HT-29 (cell line): ENCODE measurements around the gene PRKCB. TPM values are rescaled to one million over a fixed set of nuclear protein-coding genes. Genes with fewer than 3 reads are reported as not detected.

Experiments
- DNase-seq: peaks from one replicate; pipeline ENCODE4 v3.0.0-alpha.2; 2015; ENCODE audit warnings: low spot score
- total RNA-seq: library from RNA; depleted of rRNA; stranded (reverse); fragments of >200 nt; shearing (Covaris generic); gene quantifications from 2 replicates; pipeline ENCODE4 v1.2.3, GENCODE V29; 2014; rRNA removed

PRKCB gene
- not detected in 2 replicates for total RNA-seq

GRCh38 chr16:23835390-23836077, at the start of gene PRKCB:
Gene PRKCB (plus strand): TSS chr16:23835983.
- no peak for DNase-seq

GRCh38 chr16:23786964-23787561, 48.7 kb upstream of the PRKCB start:
- no peak for DNase-seq

GRCh38 chr16:23788685-23789084, 47.1 kb upstream of the PRKCB start:
- DNase-seq, result no peak

GRCh38 chr16:23795378-23795777, 40.4 kb upstream of the PRKCB start:
- DNase-seq, result no peak

GRCh38 chr16:23796941-23797340, 38.8 kb upstream of the PRKCB start:
- DNase-seq, result no peak

GRCh38 chr16:23801378-23801777, 34.4 kb upstream of the PRKCB start:
- DNase-seq, result peak; percentile 72

GRCh38 chr16:23802776-23803175, 33.0 kb upstream of the PRKCB start:
- DNase-seq, result peak; percentile 9

- DNase-seq, result peak; percentile 54
Observed at GRCh38 chr16:23803591-23804123, 32.1 kb upstream of the PRKCB start.

GRCh38 chr16:23807028-23807427, 28.8 kb upstream of the PRKCB start:
- no peak for DNase-seq

- DNase-seq, result no peak
Observed at GRCh38 chr16:23821467-23821866, 14.3 kb upstream of the PRKCB start.

- DNase-seq, result no peak
Observed at GRCh38 chr16:23821875-23822688, 13.7 kb upstream of the PRKCB start.

- DNase-seq, result no peak
Observed at GRCh38 chr16:23823475-23824384, 12.1 kb upstream of the PRKCB start.

- DNase-seq, result no peak
Observed at GRCh38 chr16:23824909-23825308, 10.9 kb upstream of the PRKCB start.

- no peak for DNase-seq
Observed at GRCh38 chr16:23826528-23827045, 9.2 kb upstream of the PRKCB start.

- no peak for DNase-seq
Observed at GRCh38 chr16:23827057-23827456, 8.7 kb upstream of the PRKCB start.

GRCh38 chr16:23829454-23829853, 6.3 kb upstream of the PRKCB start:
- no peak for DNase-seq

- DNase-seq, result no peak
Observed at GRCh38 chr16:23830276-23830675, 5.5 kb upstream of the PRKCB start.

GRCh38 chr16:23832882-23833281, 2.9 kb upstream of the PRKCB start:
- no peak for DNase-seq

- DNase-seq, result no peak
Observed at GRCh38 chr16:23833504-23833903, 2.3 kb upstream of the PRKCB start.

GRCh38 chr16:23833960-23834685, 1.7 kb upstream of the PRKCB start:
- DNase-seq, result no peak
